ENCODE data around the gene MAP3K20.

Gene MAP3K20

GRCh38 chr2:173056705-173057364, 18.8 kb upstream of the MAP3K20 start:
- DNase-seq (ENCODE audit: extremely low spot score): no peak
- ChIA-PET CTCF (interaction anchor here (0.8 to 1.8 kb wide), 5 partner anchors 16 to 154 kb away, joined by 3 to 9 read pairs (median 4); no protein-coding TSS in a partner anchor), POLR2A (no interaction called here)
- TF ChIP-seq CTCF (IDR thresholded peaks at IDR 0.05; ENCODE audit: control extremely low read depth, extremely low read depth, low read depth, missing control alignments): no peak

- no peak for TF ChIP-seq CTCF (IDR thresholded peaks at IDR 0.05; ENCODE audit: control extremely low read depth, extremely low read depth, low read depth, missing control alignments)
- CTCF ChIA-PET: interaction anchor here (1.8 kb wide), 1 partner anchor 30 kb away, joined by 9 read pairs; no protein-coding TSS in a partner anchor
- no peak for DNase-seq (ENCODE audit: extremely low spot score)
- POLR2A ChIA-PET: no interaction called here
Observed at GRCh38 chr2:173058097-173058496, 17.5 kb upstream of the MAP3K20 start.

- POLR2A ChIA-PET: no interaction called here
- no peak for DNase-seq (ENCODE audit: extremely low spot score)
- TF ChIP-seq CTCF (IDR thresholded peaks at IDR 0.05; ENCODE audit: control extremely low read depth, extremely low read depth, low read depth, missing control alignments): no peak
- CTCF ChIA-PET: interaction anchor here (1.8 kb wide), 1 partner anchor 31 kb away, joined by 9 read pairs; no protein-coding TSS in a partner anchor
Observed at GRCh38 chr2:173058673-173059072, 17.0 kb upstream of the MAP3K20 start.

GRCh38 chr2:173059292-173059691, 16.4 kb upstream of the MAP3K20 start:
- CTCF ChIA-PET: no interaction called here
- DNase-seq (ENCODE audit: extremely low spot score): no peak
- TF ChIP-seq CTCF (IDR thresholded peaks at IDR 0.05; ENCODE audit: control extremely low read depth, extremely low read depth, low read depth, missing control alignments): no peak
- POLR2A ChIA-PET: no interaction called here

GRCh38 chr2:173059971-173060461, 15.6 kb upstream of the MAP3K20 start:
- CTCF ChIA-PET: no interaction called here
- POLR2A ChIA-PET: no interaction called here
- DNase-seq (ENCODE audit: extremely low spot score): no peak
- TF ChIP-seq CTCF (IDR thresholded peaks at IDR 0.05; ENCODE audit: control extremely low read depth, extremely low read depth, low read depth, missing control alignments): no peak

GRCh38 chr2:173062801-173063200, 12.8 kb upstream of the MAP3K20 start:
- ChIA-PET CTCF (interaction anchor here (0.9 to 1.6 kb wide), 3 partner anchors 8 to 148 kb away, joined by 3 read pairs; no protein-coding TSS in a partner anchor), POLR2A (no interaction called here)
- DNase-seq (ENCODE audit: extremely low spot score): no peak
- no peak for TF ChIP-seq CTCF (IDR thresholded peaks at IDR 0.05; ENCODE audit: control extremely low read depth, extremely low read depth, low read depth, missing control alignments)
